Endothelial cell of umbilical vein (primary cell): Measurements from ENCODE around the gene ATP8A1. TPM values are rescaled to one million over a fixed set of nuclear protein-coding genes. Genes with fewer than 3 reads are reported as not detected.

ENCODE experiments used
- BruUV-seq: library from RNA; stranded (reverse); fragments of 400-500 nt; replicated peaks from 2 replicates; lab custom pipeline; 2021; lab: Mats Ljungman, UMichigan
- CTCF ChIA-PET: fragments of 300-600, 350-600 bp; sonication (Branson Sonifier 250); formaldehyde crosslinking; loops from one replicate; lab custom pipeline; 2021; ENCODE audit warnings: antibody characterized with exemption, inconsistent platforms; lab: Charles Lee
- POLR2A ChIA-PET: fragments of 300-600, 350-600 bp; sonication (Branson Sonifier 250); formaldehyde crosslinking; loops from one replicate; lab custom pipeline; 2021; ENCODE audit warnings: antibody characterized with exemption, inconsistent platforms; lab: Charles Lee
- DNase-seq: peaks from one replicate; pipeline ENCODE4 v3.0.0-alpha.2; 2011; ENCODE audit warnings: low read depth, low spot score
- FAIRE-seq: peaks from 2 replicates; lab custom pipeline; 2011; peaks lifted over from hg19 to GRCh38; lab: Jason Lieb, UNC
- H2AFZ ChIP-seq: 2 replicates; pipeline ENCODE4 v1.6.0; 2012; ENCODE audit warnings: low read depth, low read length, control low read depth, inconsistent platforms
- H3K27ac ChIP-seq: 2 replicates; pipeline ENCODE4 v1.5.1; 2011; ENCODE audit warnings: low read depth, mild to moderate bottlenecking, control low read depth, low read length, moderate library complexity; ENCODE audit not compliant: insufficient read depth
- H3K27me3 ChIP-seq, 2 experiments: 2 replicates each; pipeline versions ENCODE4 v1.6.0 to v1.6.1; 2011; ENCODE audit warnings: low read length in 2 of 2, mixed read lengths in 1 of 2; ENCODE audit not compliant: control insufficient read depth in 2 of 2, insufficient read depth in 2 of 2
- H3K36me3 ChIP-seq, 2 experiments: 2 replicates in 1 of 2; 3 replicates in 1 of 2; pipeline ENCODE4 v1.5.1; 2011; ENCODE audit warnings: low read length in 2 of 2, mild to moderate bottlenecking in 1 of 2, moderate library complexity in 1 of 2; ENCODE audit not compliant: control insufficient read depth in 2 of 2, insufficient read depth in 2 of 2; ENCODE audit errors: extremely low read depth in 1 of 2
- H3K4me1 ChIP-seq: 3 replicates; pipeline ENCODE4 v1.5.1; 2011; ENCODE audit warnings: mild to moderate bottlenecking, low read length; ENCODE audit not compliant: control insufficient read depth, insufficient read depth; ENCODE audit errors: extremely low read depth
- H3K4me2 ChIP-seq: 2 replicates; pipeline ENCODE4 v1.6.1; 2011; ENCODE audit warnings: low read length, control low read depth, mixed read lengths; ENCODE audit not compliant: insufficient read depth
- H3K4me3 ChIP-seq, 3 experiments: fragments of 200-600 bp in 1 of 3; sonication (generic), shearing (Covaris generic) in 1 of 3; replicated peaks in 1 of 3; 2 replicates each; pipeline ENCODE4 v1.5.1; 2011 to 2016; ENCODE audit warnings: control low read depth in 3 of 3, low read length in 3 of 3, mild to moderate bottlenecking in 2 of 3, inconsistent platforms in 1 of 3, low read depth in 1 of 3, moderate library complexity in 1 of 3; ENCODE audit not compliant: insufficient read depth in 1 of 3
- H3K79me2 ChIP-seq: 2 replicates; pipeline ENCODE4 v1.6.0; 2012; ENCODE audit warnings: low read length, inconsistent platforms; ENCODE audit not compliant: control insufficient read depth, insufficient read depth
- H3K9ac ChIP-seq: replicated peaks from 2 replicates; pipeline ENCODE3; 2011; ENCODE audit warnings: low read length, control low read depth; ENCODE audit not compliant: insufficient read depth; ENCODE audit errors: extremely low read depth
- H3K9me1 ChIP-seq: replicated peaks from 3 replicates; pipeline ENCODE4 v1.6.0; 2011; ENCODE audit warnings: mild to moderate bottlenecking, low read length; ENCODE audit not compliant: control insufficient read depth, insufficient read depth; ENCODE audit errors: extremely low read depth
- H3K9me3 ChIP-seq: replicated peaks from 2 replicates; pipeline ENCODE4 v1.5.1; 2012; ENCODE audit warnings: low read length, inconsistent platforms; ENCODE audit not compliant: control insufficient read depth, insufficient read depth
- H4K20me1 ChIP-seq: replicated peaks from 2 replicates; pipeline ENCODE3; 2011; ENCODE audit warnings: mild to moderate bottlenecking, low read length; ENCODE audit not compliant: control insufficient read depth, insufficient read depth; ENCODE audit errors: extremely low read depth
- CTCF ChIP-seq, 2 donors: IDR thresholded peaks; 1 replicate in 1 of 2; 2 replicates in 1 of 2; pipeline ENCODE4 v1.5.1; 2011; ENCODE audit warnings: low read length in 2 of 2, mild to moderate bottlenecking in 2 of 2, moderate library complexity in 2 of 2, control low read depth in 1 of 2, inconsistent platforms in 1 of 2, low read depth in 1 of 2; ENCODE audit not compliant: insufficient read depth in 1 of 2; ENCODE audit errors: extremely low read depth in 1 of 2
- FOS ChIP-seq: IDR thresholded peaks from 2 replicates; pipeline ENCODE4 v1.6.1; 2011; ENCODE audit warnings: mild to moderate bottlenecking, low read length, moderate library complexity, borderline replicate concordance; ENCODE audit not compliant: insufficient read depth
- GATA2 ChIP-seq: IDR thresholded peaks from 2 replicates; pipeline ENCODE4 v1.7.0; 2011; ENCODE audit warnings: low read depth, mild to moderate bottlenecking, moderate library complexity, mixed read lengths, low read length; ENCODE audit not compliant: insufficient read length, insufficient read depth
- JUN ChIP-seq: IDR thresholded peaks from 2 replicates; pipeline ENCODE4 v1.6.1; 2011; ENCODE audit warnings: borderline replicate concordance, low read depth; ENCODE audit not compliant: insufficient read length, insufficient read depth
- MAX ChIP-seq: IDR thresholded peaks from 2 replicates; pipeline ENCODE4 v1.6.1; 2011; ENCODE audit not compliant: insufficient read depth, insufficient read length
- MYC ChIP-seq: IDR thresholded peaks from one replicate; pipeline ENCODE4 v1.6.1; 2011; ENCODE audit warnings: mild to moderate bottlenecking, low read depth, low read length
- POLR2A ChIP-seq: IDR thresholded peaks from 2 replicates; pipeline ENCODE4 v1.6.1; 2012; ENCODE audit warnings: low read depth, mild to moderate bottlenecking, control low read depth, low read length
- dilution Hi-C: fragments of 300-500 bp; cut with MboI; formaldehyde crosslinking; loops from one replicate; pipeline ENCODE4 v1.15.0; 2019; ENCODE audit warnings: low sequenced_read_pairs; ENCODE audit not compliant: extremely low pct_ligation_motif_present
- intact Hi-C: fragments of 100-400 bp; cut with micrococcal nuclease; formaldehyde crosslinking; loops from one replicate; pipeline ENCODE4 v1.10.0; 2022
- polyA plus RNA-seq, 4 experiments: library from polyadenylated mRNA; depleted of rRNA in 3 of 4; stranded (reverse) in 3 of 4; unstranded in 1 of 4; fragments of >200 nt; gene quantifications; 2 replicates each; pipeline versions ENCODE4 v1.2.1 to v1.2.3, GENCODE V29; 2011 to 2012; ENCODE audit warnings: missing spikeins in 1 of 4
- total RNA-seq: library from RNA; stranded (reverse); gene quantifications from 2 replicates; pipeline ENCODE4 v1.2.3, GENCODE V29; 2021

Gene ATP8A1
- total and polyA plus RNA-seq, 2 donors (not counting 3 experiments of a cell fraction or from before 2014, with no cell fraction given), result 0.97 to 11.5 TPM

- no TSS peak for BruUV-seq
- Histone ChIP-seq H3K36me3 (no peaks in the 10 kb centered on the region), H3K27me3 (no peaks in the 10 kb centered on the region), H3K27ac (no peak overlapping the region), H3K9me3 (no peaks in the 10 kb centered on the region), H3K9me1 (no peaks in the 10 kb centered on the region), H3K79me2 (no peaks in the 10 kb centered on the region), H2AFZ (no peak overlapping the region), H4K20me1 (no peaks in the 10 kb centered on the region), H3K4me1 (no peaks in the 10 kb centered on the region), H3K4me3 (no peak overlapping the region), H3K9ac (no peak overlapping the region), H3K4me2 (no peak overlapping the region)
- dilution Hi-C loops (no loop called here), intact Hi-C loops (no loop called here)
- DNase-seq (no peak), FAIRE-seq (no peak)
- ChIA-PET CTCF (interaction anchor here (0.7 to 1.3 kb wide), 3 partner anchors 11 to 32 kb away, joined by 3 to 4 read pairs (median 3); no protein-coding TSS in a partner anchor), POLR2A (no interaction called here)
- TF ChIP-seq MAX, result no peak
- TF ChIP-seq GATA2, result no peak
- TF ChIP-seq MYC, result no peak
- TF ChIP-seq CTCF (IDR thresholded peaks at IDR 0.05; ENCODE audit: extremely low read depth in 1 of 2, insufficient read depth in 1 of 2, low read depth in 1 of 2, low read length in 2 of 2), result no peak
- no peak for TF ChIP-seq FOS
- TF ChIP-seq JUN, result no peak
- TF ChIP-seq POLR2A, result no peak
Observed at GRCh38 chr4:42600578-42600977, 56.3 kb downstream of the ATP8A1 start.
